HepG2 (cell line): ENCODE results near the gene METAP1. TPM values are rescaled to one million over a fixed set of nuclear protein-coding genes. Genes with fewer than 3 reads are reported as not detected.

Source experiments
- GPBP1L1 ChIP-seq: sonication (generic); formaldehyde crosslinking; IDR thresholded peaks from 2 replicates; pipeline ENCODE4 v1.5.0; 2020; ENCODE audit warnings: mild to moderate bottlenecking, missing genetic modification reagents
- HMGXB4 ChIP-seq, 2 experiments: sonication (generic) in 1 of 2; formaldehyde crosslinking in 1 of 2; IDR thresholded peaks; 2 replicates each; pipeline versions ENCODE4 v1.4.0 to v1.6.1; 2018 to 2020; ENCODE audit warnings: missing genetic modification reagents in 2 of 2, borderline replicate concordance in 1 of 2, low read depth in 1 of 2, mild to moderate bottlenecking in 1 of 2, missing biosample characterization in 1 of 2
- KLF12 ChIP-seq: sonication (generic); formaldehyde crosslinking; IDR thresholded peaks from 2 replicates; pipeline ENCODE4 v1.4.0; 2020; ENCODE audit warnings: missing genetic modification reagents, borderline replicate concordance
- KLF6 ChIP-seq: IDR thresholded peaks from 2 replicates; pipeline ENCODE4 v1.8.0; 2016; ENCODE audit warnings: missing biosample characterization, missing genetic modification reagents
- MED8 ChIP-seq: sonication (generic); formaldehyde crosslinking; IDR thresholded peaks from 2 replicates; pipeline ENCODE4 v1.8.1; 2023; ENCODE audit warnings: mild to moderate bottlenecking, missing genetic modification reagents; ENCODE audit not compliant: insufficient replicate concordance
- MTF2 ChIP-seq: sonication (generic); formaldehyde crosslinking; IDR thresholded peaks from 2 replicates; pipeline ENCODE4 v1.5.0; 2020; ENCODE audit warnings: missing genetic modification reagents, borderline replicate concordance
- NONO ChIP-seq, 2 experiments: fragments of 450-650 bp in 1 of 2; sonication (generic) in 1 of 2; formaldehyde crosslinking in 1 of 2; IDR thresholded peaks in 1 of 2; conservative IDR thresholded peaks in 1 of 2; 2 replicates each; pipeline versions ENCODE4 v1.6.1 to v1.8.0; 2017 to 2022; ENCODE audit warnings: mild to moderate bottlenecking in 1 of 2, missing genetic modification reagents in 1 of 2, moderate library complexity in 1 of 2
- NR2F1 ChIP-seq, 2 experiments: fragments of 450-650 bp in 1 of 2; formaldehyde crosslinking in 1 of 2; IDR thresholded peaks; 2 replicates each; pipeline versions ENCODE4 v1.5.0 to v1.6.1; 2016 to 2020; ENCODE audit warnings: mild to moderate bottlenecking in 1 of 2, missing compliant biosample characterization in 1 of 2, missing genetic modification reagents in 1 of 2, moderate library complexity in 1 of 2
- PBX3 ChIP-seq: sonication (generic); formaldehyde crosslinking; IDR thresholded peaks from 2 replicates; pipeline ENCODE4 v1.8.1; 2023; ENCODE audit warnings: missing genetic modification reagents, inconsistent platforms, borderline replicate concordance
- PHB2 ChIP-seq: fragments of 450-650 bp; IDR thresholded peaks from 2 replicates; pipeline ENCODE4 v1.6.1; 2018; ENCODE audit not compliant: partially characterized antibody
- SNAPC2 ChIP-seq: sonication (generic); formaldehyde crosslinking; IDR thresholded peaks from 2 replicates; pipeline ENCODE4 v1.8.1; 2022; ENCODE audit warnings: mild to moderate bottlenecking, missing genetic modification reagents
- SNAPC5 ChIP-seq: sonication (generic); formaldehyde crosslinking; IDR thresholded peaks from 2 replicates; pipeline ENCODE4 v1.8.1; 2023; ENCODE audit warnings: mild to moderate bottlenecking, missing genetic modification reagents, borderline replicate concordance
- SOX5 ChIP-seq: IDR thresholded peaks from 2 replicates; pipeline ENCODE4 v1.6.1; 2016; ENCODE audit warnings: borderline replicate concordance
- TCF12 ChIP-seq, 2 experiments: fragments of 450-650 bp in 1 of 2; sonication (generic) in 1 of 2; formaldehyde crosslinking in 1 of 2; IDR thresholded peaks; 2 replicates each; pipeline versions ENCODE4 v1.6.1 to v1.8.0; 2017 to 2022; ENCODE audit warnings: antibody characterized with exemption in 1 of 2, mild to moderate bottlenecking in 1 of 2, missing genetic modification reagents in 1 of 2, moderate library complexity in 1 of 2
- ZFP41 ChIP-seq: sonication (generic); formaldehyde crosslinking; IDR thresholded peaks from 2 replicates; pipeline ENCODE4 v1.4.0; 2020; ENCODE audit warnings: mild to moderate bottlenecking, missing genetic modification reagents, borderline replicate concordance
- ZNF274 ChIP-seq: sonication (generic); formaldehyde crosslinking; IDR thresholded peaks from 2 replicates; pipeline ENCODE4 v1.5.1; 2020; ENCODE audit warnings: mild to moderate bottlenecking, missing genetic modification reagents
- ZNF296 ChIP-seq: sonication (generic); formaldehyde crosslinking; conservative IDR thresholded peaks from 2 replicates; pipeline ENCODE4 v1.5.0; 2020; ENCODE audit warnings: mild to moderate bottlenecking, missing genetic modification reagents
- polyA plus RNA-seq, 8 experiments: library from polyadenylated mRNA; depleted of rRNA in 3 of 8; stranded (reverse) in 7 of 8; unstranded in 1 of 8; fragments of >200 nt; fragmentation: Illumina TruSeq in 4 of 8; extraction: Trizol in 4 of 8; gene quantifications; 2 replicates each; pipeline versions ENCODE4 v1.2.1 to v1.2.3, GENCODE V29; 2011 to 2016; ENCODE audit warnings: low read depth in 4 of 8, missing spikeins in 1 of 8, mixed read lengths in 1 of 8; ENCODE audit not compliant: insufficient read depth in 1 of 8
- total RNA-seq, 5 experiments: library from RNA; depleted of rRNA; stranded (reverse); fragments of >200 nt; fragmentation: Illumina TruSeq; extraction: Trizol; gene quantifications; 2 replicates each; pipeline ENCODE4 v1.2.3, GENCODE V29; 2016; ENCODE audit warnings: low read depth in 1 of 5
- TF ChIP-seq, protein P1 (sequence below): sonication (generic); formaldehyde crosslinking; IDR thresholded peaks from 2 replicates; pipeline ENCODE4 v1.4.0; 2020; ENCODE audit warnings: missing genetic modification reagents, mild to moderate bottlenecking, borderline replicate concordance

METAP1 gene
- total and polyA plus RNA-seq, 2 of the 13 experiments (the other 11 are each of a cell fraction or from before 2014, with no cell fraction given), result 44.9 to 53.5 TPM

- TF ChIP-seq SNAPC5 (CRISPR knock-in tag), result no peak
- TF ChIP-seq SOX5 (CRISPR knock-in tag), result no peak; the same call in 1 of the 2 replicates
- TF ChIP-seq ZNF296 (CRISPR knock-in tag), result no peak
- TF ChIP-seq PBX3 (CRISPR knock-in tag), result no peak
- TF ChIP-seq, protein P1, sequence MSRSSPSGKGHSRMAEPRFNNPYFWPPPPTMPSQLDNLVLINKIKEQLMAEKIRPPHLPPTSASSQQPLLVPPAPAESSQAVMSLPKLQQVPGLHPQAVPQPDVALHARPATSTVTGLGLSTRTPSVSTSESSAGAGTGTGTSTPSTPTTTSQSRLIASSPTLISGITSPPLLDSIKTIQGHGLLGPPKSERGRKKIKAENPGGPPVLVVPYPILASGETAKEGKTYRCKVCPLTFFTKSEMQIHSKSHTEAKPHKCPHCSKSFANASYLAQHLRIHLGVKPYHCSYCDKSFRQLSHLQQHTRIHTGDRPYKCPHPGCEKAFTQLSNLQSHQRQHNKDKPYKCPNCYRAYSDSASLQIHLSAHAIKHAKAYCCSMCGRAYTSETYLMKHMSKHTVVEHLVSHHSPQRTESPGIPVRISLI, result peak; percentile 70; the same call in 1 of the 2 replicates
- TF ChIP-seq MED8 (CRISPR knock-in tag), result peak; percentile 60
- TF ChIP-seq PHB2, result no peak
- TF ChIP-seq GPBP1L1 (CRISPR knock-in tag), result no peak
- TF ChIP-seq KLF6 (CRISPR knock-in tag), result 0 out of 2 replicates have a peak, but pooled peaks have one; percentile 41
- TF ChIP-seq MTF2 (CRISPR knock-in tag), result no peak
- TF ChIP-seq HMGXB4 (CRISPR knock-in tag; IDR thresholded peaks at IDR 0.05; ENCODE audit: borderline replicate concordance in 1 of 2, low read depth in 1 of 2), result peak; percentile 81 to 94
- TF ChIP-seq ZFP41 (CRISPR knock-in tag), result no peak
- no peak for TF ChIP-seq NONO (IDR thresholded peaks at IDR 0.05)
- 0 out of 2 replicates have a peak, but pooled peaks have one; percentile 38 for TF ChIP-seq NONO (CRISPR knock-in tag; conservative IDR thresholded peaks at IDR 0.05)
- peak; percentile 75; the same call in 1 of the 2 replicates for TF ChIP-seq KLF12 (CRISPR knock-in tag)
- no peak for TF ChIP-seq SNAPC2 (CRISPR knock-in tag)
- no peak for TF ChIP-seq NR2F1 (CRISPR knock-in tag; IDR thresholded peaks at IDR 0.05)
- peak; percentile 50; the same call in 1 of the 2 replicates for TF ChIP-seq ZNF274 (CRISPR knock-in tag)
- no peak for TF ChIP-seq TCF12 (IDR thresholded peaks at IDR 0.05)
- no peak for TF ChIP-seq TCF12 (CRISPR knock-in tag; IDR thresholded peaks at IDR 0.05)
These were observed at the start of gene METAP1 (continued) for GRCh38 chr4:98995183-98996055.
